Mucosa of stomach (tissue), 1 donor: ENCODE data around the gene CTTNBP2.

Experiments
- H3K27me3 ChIP-seq: one replicate; pipeline ENCODE4 v1.7.0; 2013; ENCODE audit warnings: mild to moderate bottlenecking, low read length; ENCODE audit not compliant: control insufficient read depth, insufficient read depth
- H3K36me3 ChIP-seq: one replicate; pipeline ENCODE4 v1.7.0; 2013; ENCODE audit warnings: low read length; ENCODE audit not compliant: control insufficient read depth, insufficient read depth
- H3K4me1 ChIP-seq: one replicate; pipeline ENCODE4 v1.7.0; 2013; ENCODE audit warnings: mild to moderate bottlenecking, low read length; ENCODE audit not compliant: control insufficient read depth, insufficient read depth
- H3K4me3 ChIP-seq: one replicate; pipeline ENCODE4 v1.7.0; 2013; ENCODE audit warnings: low read length
- H3K9ac ChIP-seq: one replicate; pipeline ENCODE4 v1.7.0; 2013; ENCODE audit warnings: mild to moderate bottlenecking, low read length, moderate library complexity
- H3K9me3 ChIP-seq: one replicate; pipeline ENCODE4 v1.7.0; 2013; ENCODE audit warnings: mild to moderate bottlenecking, low read length, moderate library complexity; ENCODE audit not compliant: control insufficient read depth
- donor health status: Pancreatic carcinoma.

CTTNBP2 gene

DNA sequence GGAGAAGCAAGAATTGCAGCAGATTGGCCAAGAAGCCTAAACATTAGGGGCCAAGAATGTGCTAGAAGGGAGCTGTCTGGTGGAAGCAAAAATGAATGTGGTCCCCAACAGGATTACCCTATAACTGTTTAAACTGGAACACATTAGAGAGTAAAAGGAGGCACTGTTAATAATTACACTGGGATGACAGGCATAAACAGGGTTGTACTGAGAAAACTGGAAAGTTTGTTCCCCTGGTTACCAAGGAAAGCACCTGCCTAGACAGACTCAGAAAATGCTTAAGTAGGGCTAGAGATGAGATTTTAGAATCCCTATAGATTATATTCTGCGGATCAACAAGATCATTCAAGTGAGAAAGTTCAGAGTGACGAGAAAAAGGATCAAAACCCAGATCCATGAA lies 100.8 kb downstream of the CTTNBP2 start:
- H3K9ac ChIP-seq: no peak overlapping the region
- no peaks in the 10 kb centered on the region for H3K27me3 ChIP-seq
- H3K36me3 ChIP-seq: no peaks in the 10 kb centered on the region
- H3K4me3 ChIP-seq: no peak overlapping the region
- H3K9me3 ChIP-seq: no peaks in the 10 kb centered on the region
- H3K4me1 ChIP-seq: no peaks in the 10 kb centered on the region

DNA sequence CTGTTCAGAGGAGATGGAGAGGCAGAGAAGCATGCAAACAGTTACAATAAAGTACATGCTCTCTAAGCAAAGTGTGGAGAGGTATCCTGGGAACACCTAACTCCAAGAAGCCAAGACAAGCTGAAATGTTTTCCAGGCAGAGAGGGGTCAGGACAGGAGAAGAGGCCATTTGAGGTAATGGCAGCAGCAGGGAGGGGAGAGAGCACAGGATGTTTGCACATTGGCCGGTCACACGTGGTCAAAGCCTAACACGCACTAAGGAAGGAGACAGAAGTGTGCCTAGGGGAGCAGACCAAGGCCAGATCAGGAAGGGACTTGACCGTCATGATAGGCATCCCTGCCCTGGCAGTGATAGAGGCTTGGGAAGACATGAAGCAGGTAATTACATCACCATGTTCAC lies 101.5 kb downstream of the CTTNBP2 start:
- Histone ChIP-seq H3K36me3 (no peaks in the 10 kb centered on the region), H3K4me1 (no peaks in the 10 kb centered on the region), H3K27me3 (no peaks in the 10 kb centered on the region), H3K4me3 (no peak overlapping the region), H3K9me3 (no peaks in the 10 kb centered on the region), H3K9ac (no peak overlapping the region)

DNA sequence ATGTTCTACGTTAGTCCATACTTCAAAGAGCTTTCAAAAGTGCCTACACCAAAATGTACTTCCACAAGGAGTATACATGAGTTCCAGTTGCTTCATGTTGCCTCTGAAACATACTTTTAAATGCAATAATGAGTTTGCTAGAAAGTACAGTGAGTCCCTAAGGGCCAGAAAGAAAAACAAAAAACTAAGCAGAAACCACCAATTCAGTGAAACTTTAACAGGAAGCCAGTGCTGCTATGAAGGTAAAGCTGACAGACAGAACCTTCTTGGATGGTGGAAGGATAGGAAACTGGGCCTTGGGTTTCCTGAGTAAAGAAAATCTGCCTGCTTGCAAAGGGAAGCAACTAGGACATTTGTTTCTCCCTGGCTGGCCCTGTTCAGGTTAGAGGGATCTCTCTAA lies 104.2 kb downstream of the CTTNBP2 start:
- Histone ChIP-seq H3K9ac (no peak overlapping the region), H3K4me1 (no peaks in the 10 kb centered on the region), H3K4me3 (no peak overlapping the region), H3K27me3 (no peaks in the 10 kb centered on the region), H3K9me3 (no peaks in the 10 kb centered on the region), H3K36me3 (no peaks in the 10 kb centered on the region)

DNA sequence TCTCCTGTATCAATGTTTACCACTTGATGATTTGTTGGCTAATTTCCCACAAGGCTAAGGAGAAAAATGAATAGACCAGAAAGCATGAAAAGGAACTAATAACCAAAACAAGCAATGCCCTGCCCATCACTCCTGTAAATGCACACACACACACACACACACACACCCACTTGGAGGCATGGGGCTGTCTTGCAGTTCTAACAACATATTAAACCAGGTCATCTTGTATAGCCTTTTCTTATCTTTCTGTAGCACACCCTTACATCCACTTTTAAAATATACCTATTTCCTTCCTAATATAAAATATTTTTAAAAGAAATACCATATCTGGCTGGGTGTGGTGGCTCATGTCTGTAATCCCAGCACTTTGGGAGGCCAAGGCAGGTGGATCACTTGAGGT lies 105.3 kb downstream of the CTTNBP2 start:
- H3K9me3 ChIP-seq: no peaks in the 10 kb centered on the region
- H3K27me3 ChIP-seq: no peaks in the 10 kb centered on the region
- no peaks in the 10 kb centered on the region for H3K36me3 ChIP-seq
- H3K4me1 ChIP-seq: no peaks in the 10 kb centered on the region
- no peak overlapping the region for H3K4me3 ChIP-seq
- no peak overlapping the region for H3K9ac ChIP-seq

DNA sequence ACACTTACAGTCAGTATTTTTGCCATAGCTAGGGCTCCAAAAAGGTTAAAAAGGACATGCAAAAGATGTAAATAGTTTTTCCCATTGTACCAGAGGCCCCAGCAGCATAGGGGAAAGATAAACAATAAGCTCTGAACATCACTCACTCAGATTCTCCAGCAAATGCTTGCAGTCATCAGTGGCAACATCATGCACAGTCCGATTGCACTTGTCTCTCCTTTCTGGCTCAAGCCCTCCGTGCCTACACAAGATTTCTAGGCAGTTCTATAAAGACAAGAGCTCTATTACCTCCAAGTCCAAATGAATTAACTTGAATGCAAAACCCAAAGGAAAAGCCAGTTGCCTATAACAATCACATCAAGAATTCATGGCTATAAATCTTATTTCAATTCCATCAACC lies 106.3 kb downstream of the CTTNBP2 start:
- no peaks in the 10 kb centered on the region for H3K9me3 ChIP-seq
- H3K4me1 ChIP-seq: no peaks in the 10 kb centered on the region
- no peaks in the 10 kb centered on the region for H3K36me3 ChIP-seq
- no peak overlapping the region for H3K4me3 ChIP-seq
- no peak overlapping the region for H3K9ac ChIP-seq
- H3K27me3 ChIP-seq: no peaks in the 10 kb centered on the region

DNA sequence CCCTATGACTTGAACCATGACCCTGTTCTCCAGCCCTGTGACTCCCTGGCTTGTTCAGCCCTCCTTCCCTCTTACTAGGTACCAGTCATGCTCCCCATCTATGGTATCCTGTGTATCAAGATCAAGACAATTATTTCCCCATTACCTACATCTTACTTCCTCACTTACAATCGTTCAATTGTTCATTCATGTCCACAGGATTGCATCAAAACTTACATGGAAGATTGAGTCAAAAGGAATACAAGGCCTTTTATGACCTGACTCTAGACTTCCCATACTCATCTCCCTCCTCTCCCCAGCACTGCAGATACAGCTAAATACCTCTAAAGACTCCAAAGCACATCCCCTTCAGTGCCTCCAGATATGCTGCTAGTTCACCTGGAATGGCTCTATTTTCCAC lies 109.2 kb downstream of the CTTNBP2 start:
- Histone ChIP-seq H3K4me3 (no peak overlapping the region), H3K27me3 (no peaks in the 10 kb centered on the region), H3K9me3 (no peaks in the 10 kb centered on the region), H3K36me3 (no peaks in the 10 kb centered on the region), H3K9ac (no peak overlapping the region), H3K4me1 (no peaks in the 10 kb centered on the region)

DNA sequence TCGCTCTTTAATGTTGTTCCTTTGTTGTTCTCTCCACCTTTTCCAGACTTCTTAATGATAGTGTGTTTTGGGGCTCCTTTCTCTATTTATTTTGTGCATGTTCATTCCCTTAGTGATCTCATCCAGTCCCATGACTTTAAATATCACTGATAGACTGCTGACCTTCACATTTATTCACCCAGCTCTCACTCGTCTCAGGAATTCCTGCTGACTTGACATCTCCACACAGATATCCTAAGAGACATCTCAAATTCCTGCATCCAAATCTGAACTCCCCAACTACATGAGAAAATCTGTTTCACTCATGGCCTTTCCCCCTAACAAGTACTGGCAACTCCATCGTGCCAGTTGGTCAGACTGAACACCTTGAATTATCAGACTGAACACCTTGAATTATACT lies 111.2 kb downstream of the CTTNBP2 start:
- H3K9ac ChIP-seq: no peak overlapping the region
- no peak overlapping the region for H3K4me3 ChIP-seq
- H3K9me3 ChIP-seq: no peaks in the 10 kb centered on the region
- H3K36me3 ChIP-seq: no peaks in the 10 kb centered on the region
- no peaks in the 10 kb centered on the region for H3K4me1 ChIP-seq
- no peaks in the 10 kb centered on the region for H3K27me3 ChIP-seq

DNA sequence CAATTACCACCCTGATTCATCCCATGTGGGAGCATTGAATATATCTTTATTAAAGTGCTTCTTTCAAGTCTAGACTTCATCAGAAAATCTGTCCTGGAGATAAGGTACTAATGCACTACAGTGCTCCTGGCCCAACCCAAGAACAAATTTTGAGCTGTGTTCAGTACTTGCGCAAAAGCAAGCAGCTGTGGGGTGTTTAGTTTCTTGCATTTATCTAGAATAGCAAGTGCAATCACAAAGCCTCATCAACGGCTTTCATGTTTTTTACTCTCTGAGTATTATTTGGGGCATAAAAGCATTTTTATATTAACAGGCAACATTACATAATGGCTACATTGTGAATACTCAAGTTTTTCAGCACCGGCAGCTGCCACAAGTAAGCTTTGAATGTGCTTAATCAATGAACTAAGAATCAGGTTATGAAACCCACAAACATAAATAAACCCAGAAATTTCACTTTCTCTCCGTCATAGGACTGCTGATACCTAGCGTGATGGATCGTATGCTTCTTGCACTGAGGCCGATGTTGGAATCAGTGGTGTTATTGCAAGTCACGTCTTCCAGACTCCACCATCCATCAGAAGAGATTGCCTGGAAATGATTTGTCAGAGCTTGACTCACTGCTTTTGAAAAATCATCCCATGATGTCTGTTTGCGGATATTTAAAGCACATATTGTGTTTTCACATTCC lies 113.1 kb downstream of the CTTNBP2 start:
- Histone ChIP-seq H3K36me3 (no peaks in the 10 kb centered on the region), H3K4me1 (no peaks in the 10 kb centered on the region), H3K9me3 (no peaks in the 10 kb centered on the region), H3K9ac (no peak overlapping the region), H3K4me3 (no peak overlapping the region), H3K27me3 (no peaks in the 10 kb centered on the region)

DNA sequence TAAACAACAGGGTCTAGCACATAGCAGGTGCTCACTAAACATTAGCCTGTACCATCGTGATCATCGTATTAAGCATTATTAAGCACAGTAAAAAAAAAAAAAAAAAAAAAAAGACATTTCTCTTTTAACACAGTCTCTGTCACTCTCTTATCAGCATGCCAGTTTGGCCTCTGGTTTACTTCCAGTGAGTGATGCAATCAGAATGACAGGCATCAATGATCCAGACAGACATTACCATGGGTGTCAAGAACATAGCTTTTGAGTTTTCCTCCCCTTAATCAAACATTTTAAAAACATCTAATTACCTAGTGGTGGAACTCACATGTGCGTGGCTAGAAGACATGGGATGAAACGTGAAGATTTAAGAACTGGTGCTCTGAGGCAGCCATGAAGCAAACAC lies 115.8 kb downstream of the CTTNBP2 start:
- Histone ChIP-seq H3K27me3 (no peaks in the 10 kb centered on the region), H3K9ac (no peak overlapping the region), H3K4me3 (no peak overlapping the region), H3K36me3 (no peaks in the 10 kb centered on the region), H3K9me3 (no peaks in the 10 kb centered on the region), H3K4me1 (no peaks in the 10 kb centered on the region)

DNA sequence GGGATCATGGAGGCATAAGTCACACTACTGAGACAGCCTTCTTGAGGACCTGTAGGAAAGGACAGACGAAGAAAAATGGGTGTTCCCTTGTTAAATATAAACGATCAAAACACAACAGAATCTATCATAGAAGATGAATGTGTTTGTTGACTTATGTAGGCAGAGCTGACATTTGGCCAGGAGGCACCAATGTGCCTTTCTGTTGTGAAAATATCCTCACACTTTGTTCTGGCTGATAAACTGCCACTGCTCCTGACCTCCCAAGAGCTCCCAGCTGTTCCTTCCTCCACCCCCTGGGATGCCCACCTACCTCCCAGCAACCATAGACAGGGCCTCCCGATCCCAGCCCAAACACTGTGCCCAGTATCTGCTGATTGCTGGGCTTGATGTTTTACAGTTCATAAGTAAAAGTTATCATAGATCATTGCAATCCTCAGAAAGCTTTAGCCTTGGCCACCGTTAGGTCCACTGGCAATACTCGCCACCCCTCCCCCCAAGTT lies 116.6 kb downstream of the CTTNBP2 start:
- Histone ChIP-seq H3K27me3 (no peaks in the 10 kb centered on the region), H3K9ac (no peak overlapping the region), H3K4me1 (no peaks in the 10 kb centered on the region), H3K4me3 (no peak overlapping the region), H3K9me3 (no peaks in the 10 kb centered on the region), H3K36me3 (no peaks in the 10 kb centered on the region)

DNA sequence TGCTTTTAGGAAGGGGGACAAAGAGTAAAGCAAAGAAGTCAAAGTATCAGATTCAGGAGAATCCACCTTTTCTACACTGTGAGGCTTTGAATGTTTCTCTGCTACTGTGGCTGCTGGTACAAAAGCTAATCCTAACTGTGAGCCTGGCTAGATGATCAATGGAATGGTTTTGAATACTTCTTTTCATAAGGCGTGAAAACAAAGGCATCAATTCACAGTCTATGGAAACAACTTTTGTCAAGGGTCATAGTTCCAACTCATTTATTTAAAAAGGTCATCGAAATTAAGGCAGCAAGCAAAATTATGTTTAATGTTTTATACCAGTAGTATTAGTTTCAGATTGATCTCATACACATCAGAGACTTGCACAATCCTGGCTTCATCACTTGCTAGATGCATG lies 118.1 kb downstream of the CTTNBP2 start:
- Histone ChIP-seq H3K36me3 (no peaks in the 10 kb centered on the region), H3K9ac (no peak overlapping the region), H3K27me3 (no peaks in the 10 kb centered on the region), H3K4me3 (no peak overlapping the region), H3K4me1 (no peaks in the 10 kb centered on the region), H3K9me3 (no peaks in the 10 kb centered on the region)

DNA sequence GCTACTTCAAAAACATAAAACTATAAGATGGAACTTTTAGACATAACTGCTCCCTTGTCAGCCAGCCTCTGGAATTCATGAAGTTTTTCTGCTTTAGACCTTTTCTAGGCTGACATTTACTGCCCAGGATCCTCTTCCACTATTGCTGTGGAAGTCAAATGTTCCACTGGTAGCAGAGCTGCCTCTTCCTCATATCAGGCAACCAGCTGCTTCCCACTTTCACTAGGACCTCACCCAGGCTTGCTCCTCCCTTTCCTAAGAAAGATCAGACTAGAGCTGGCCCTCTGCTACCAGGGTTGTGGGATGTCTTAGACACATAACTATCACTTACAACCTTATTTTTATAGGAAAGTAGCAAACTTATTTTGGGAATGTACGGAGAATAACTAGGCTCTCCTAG lies 121.5 kb downstream of the CTTNBP2 start:
- Histone ChIP-seq H3K9ac (no peak overlapping the region), H3K9me3 (no peaks in the 10 kb centered on the region), H3K4me3 (no peak overlapping the region), H3K36me3 (no peaks in the 10 kb centered on the region), H3K27me3 (no peaks in the 10 kb centered on the region), H3K4me1 (no peaks in the 10 kb centered on the region)
